Measurements from ENCODE around the gene CHCT1.
A peak's percentile ranks its signal among the peaks of the same experiment; 100 is the strongest.
"Not testable (repeated sequence)": the region's sequence is repeated elsewhere in the genome, so short reads cannot be mapped to it uniquely, and the experiment has no call there.

CHCT1 gene

GRCh38 chr17:60422162-60422665 lies at the start of gene CHCT1:
Gene CHCT1 (plus strand): TSS chr17:60422489. CDS start chr17:60422593, 104 bp downstream.
- no peak for DNase-seq

GRCh38 chr17:60372790-60373483 lies 49.4 kb upstream of the CHCT1 start:
- DNase-seq, result peak; percentile 56

- not testable (repeated sequence) for DNase-seq
These were observed 44.1 kb upstream of the CHCT1 start for GRCh38 chr17:60378187-60378586.

GRCh38 chr17:60379461-60379860 lies 42.8 kb upstream of the CHCT1 start:
- DNase-seq, result not testable (repeated sequence)

GRCh38 chr17:60381958-60382357 lies 40.3 kb upstream of the CHCT1 start:
- no peak for DNase-seq

GRCh38 chr17:60383379-60383778 lies 38.9 kb upstream of the CHCT1 start:
- DNase-seq, result no peak

- DNase-seq, result not testable (repeated sequence)
These were observed 37.4 kb upstream of the CHCT1 start for GRCh38 chr17:60384921-60385320.

- DNase-seq, result peak; percentile 51
These were observed 35.9 kb upstream of the CHCT1 start for GRCh38 chr17:60386147-60387058.

- no peak for DNase-seq
These were observed 34.6 kb upstream of the CHCT1 start for GRCh38 chr17:60387666-60388065.

- DNase-seq, result no peak
These were observed 33.5 kb upstream of the CHCT1 start for GRCh38 chr17:60388742-60389141.

GRCh38 chr17:60390186-60390585 lies 32.1 kb upstream of the CHCT1 start:
- DNase-seq, result peak; percentile 86

- DNase-seq, result peak; percentile 50
These were observed 31.3 kb upstream of the CHCT1 start for GRCh38 chr17:60390925-60391470.

GRCh38 chr17:60391471-60392041 lies 30.7 kb upstream of the CHCT1 start:
- peak; percentile 14 for DNase-seq

GRCh38 chr17:60392042-60392844 lies 30.0 kb upstream of the CHCT1 start, which contains the start of gene USP32:
Gene USP32 (minus strand): TSS chr17:60392133. CDS start chr17:60391939, 194 bp downstream.
- DNase-seq, result peak; percentile 99

- DNase-seq, result peak; percentile 55
These were observed 29.2 kb upstream of the CHCT1 start for GRCh38 chr17:60392845-60393702.

- no peak for DNase-seq
These were observed 28.2 kb upstream of the CHCT1 start for GRCh38 chr17:60393840-60394723.

GRCh38 chr17:60395508-60396065 lies 26.7 kb upstream of the CHCT1 start:
- DNase-seq, result no peak

- no peak for DNase-seq
These were observed 25.9 kb upstream of the CHCT1 start for GRCh38 chr17:60396412-60396811.

GRCh38 chr17:60398227-60398959 lies 23.9 kb upstream of the CHCT1 start:
- no peak for DNase-seq

Measured in fibroblast of skin of right quadriceps (primary cell).